ENCODE measurements around the gene DNER. TPM values are rescaled to one million over a fixed set of nuclear protein-coding genes. Genes with fewer than 3 reads are reported as not detected.

DNER gene
- total and polyA plus RNA-seq, 10 of the 15 experiments (the other 5 are each of a cell fraction or from before 2014, with no cell fraction given) = 0.04 to 0.08 (median 0.07) TPM; not detected in 7

DNA sequence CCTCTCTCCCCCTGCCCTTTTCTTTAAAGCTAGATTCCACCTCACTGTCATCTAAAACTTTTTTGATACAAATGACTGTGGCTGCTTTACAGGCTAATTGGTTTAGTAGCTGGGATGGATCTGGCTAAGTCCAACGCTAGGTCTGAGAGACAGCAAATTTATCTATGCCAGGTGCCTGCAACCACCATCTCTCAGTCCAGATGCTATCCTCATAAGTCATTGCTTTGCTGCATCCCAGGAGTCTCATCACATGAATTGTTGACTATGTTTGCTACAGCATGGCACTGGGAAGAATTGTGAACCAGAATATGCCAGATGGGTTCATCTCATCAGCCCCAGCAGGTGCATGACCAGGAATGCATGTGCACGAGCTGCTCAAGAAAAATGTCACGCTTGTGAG is 343.3 kb downstream of the DNER start:
- FAIRE-seq (no peak), DNase-seq (ENCODE audit: low read depth, low spot score) (no peak), ATAC-seq (no peak)
- 3% methylated on average over 3 of the region's 3 CpGs for WGBS (ENCODE audit: insufficient coverage, insufficient replicate concordance, low lambda C conversion rate, missing lambda C conversion rate)
- no peak overlapping the region for H3K4me2 ChIP-seq (ENCODE audit: control insufficient read depth, insufficient read depth)
- intact Hi-C loops (cut with micrococcal nuclease; ENCODE audit: unreplicated experiment) (no loop called here), in situ Hi-C loops (cut with MboI) (no loop called here)
- CTCF ChIA-PET = no interaction called here
- no peak overlapping the region for H2AFZ ChIP-seq (ENCODE audit: control insufficient read depth, low read depth, low read length)
- H3K36me3 ChIP-seq (ENCODE audit: control insufficient read depth in 2 of 2, insufficient read depth in 2 of 2, low read length in 1 of 2) = no peaks in the 10 kb centered on the region
- RAD21 ChIA-PET (ENCODE audit: unreplicated experiment) = no interaction called here
- H4K20me1 ChIP-seq (ENCODE audit: control insufficient read depth, insufficient read depth) = no peaks in the 10 kb centered on the region
- no peak overlapping the region for H3K9ac ChIP-seq (ENCODE audit: control insufficient read depth, insufficient read depth, low read length)
- TF ChIP-seq HDGF (IDR thresholded peaks at IDR 0.05) (no peak), IRF5 (IDR thresholded peaks at IDR 0.05; ENCODE audit: borderline replicate concordance) (no peak), MYC (IDR thresholded peaks at IDR 0.05; ENCODE audit: insufficient read depth, insufficient read length, insufficient replicate concordance, low read length, severe bottlenecking) (no peak), ATF3 (IDR thresholded peaks at IDR 0.05; ENCODE audit: borderline replicate concordance, extremely low read depth, low read depth, low read length) (no peak), MYB (IDR thresholded peaks at IDR 0.05; ENCODE audit: borderline replicate concordance, low read depth, low read length) (no peak), MTA3 (IDR thresholded peaks at IDR 0.05; ENCODE audit: borderline replicate concordance, low read length) (no peak)
- TF ChIP-seq, protein P1, sequence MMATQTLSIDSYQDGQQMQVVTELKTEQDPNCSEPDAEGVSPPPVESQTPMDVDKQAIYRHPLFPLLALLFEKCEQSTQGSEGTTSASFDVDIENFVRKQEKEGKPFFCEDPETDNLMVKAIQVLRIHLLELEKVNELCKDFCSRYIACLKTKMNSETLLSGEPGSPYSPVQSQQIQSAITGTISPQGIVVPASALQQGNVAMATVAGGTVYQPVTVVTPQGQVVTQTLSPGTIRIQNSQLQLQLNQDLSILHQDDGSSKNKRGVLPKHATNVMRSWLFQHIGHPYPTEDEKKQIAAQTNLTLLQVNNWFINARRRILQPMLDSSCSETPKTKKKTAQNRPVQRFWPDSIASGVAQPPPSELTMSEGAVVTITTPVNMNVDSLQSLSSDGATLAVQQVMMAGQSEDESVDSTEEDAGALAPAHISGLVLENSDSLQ (IDR thresholded peaks at IDR 0.05) = no peak
- no peaks in the 10 kb centered on the region for H3K27me3 ChIP-seq (replicated peaks in 1 of 2; ENCODE audit: control insufficient read depth in 2 of 2, insufficient read depth in 2 of 2, low read length in 1 of 2)
- no peak overlapping the region for H3K4me3 ChIP-seq
- BruUV-seq (replicated peaks) = no TSS peak
- no peaks in the 10 kb centered on the region for H3K9me3 ChIP-seq (replicated peaks; ENCODE audit: control insufficient read depth, insufficient read depth, low read length)
- H3K4me1 ChIP-seq (ENCODE audit: control insufficient read depth, insufficient read depth, low read length) = no peaks in the 10 kb centered on the region
- SMC1A ChIA-PET (ENCODE audit: uncharacterized antibody, unreplicated experiment) = no interaction called here
- no peak overlapping the region for H3K27ac ChIP-seq (ENCODE audit: control insufficient read depth, insufficient read depth)
- POLR2A ChIA-PET = no interaction called here
- no peaks in the 10 kb centered on the region for H3K79me2 ChIP-seq (ENCODE audit: control insufficient read depth, insufficient read depth, low read length)
